CD4-positive, alpha-beta T cell treated with Interleukin-15 for 4 hours (primary cell): ENCODE results near the gene SMYD1.

ENCODE experiments used
- DNase-seq: peaks from one replicate; pipeline ENCODE4 v3.0.0-alpha.2; 2020; ENCODE audit warnings: low spot score

SMYD1 gene

GRCh38 chr2:88055371-88056128, 12.1 kb upstream of the SMYD1 start, which contains the start of gene KRCC1:
TSS of gene KRCC1 (minus strand) at chr2:88055783. CDS start at chr2:88028563, 27,220 bp downstream.
- peak; percentile 95 for DNase-seq

- DNase-seq = no peak
Observed at GRCh38 chr2:88057437-88057844, 10.2 kb upstream of the SMYD1 start.

GRCh38 chr2:88058191-88058590, 9.4 kb upstream of the SMYD1 start:
- DNase-seq = no peak

DNA sequence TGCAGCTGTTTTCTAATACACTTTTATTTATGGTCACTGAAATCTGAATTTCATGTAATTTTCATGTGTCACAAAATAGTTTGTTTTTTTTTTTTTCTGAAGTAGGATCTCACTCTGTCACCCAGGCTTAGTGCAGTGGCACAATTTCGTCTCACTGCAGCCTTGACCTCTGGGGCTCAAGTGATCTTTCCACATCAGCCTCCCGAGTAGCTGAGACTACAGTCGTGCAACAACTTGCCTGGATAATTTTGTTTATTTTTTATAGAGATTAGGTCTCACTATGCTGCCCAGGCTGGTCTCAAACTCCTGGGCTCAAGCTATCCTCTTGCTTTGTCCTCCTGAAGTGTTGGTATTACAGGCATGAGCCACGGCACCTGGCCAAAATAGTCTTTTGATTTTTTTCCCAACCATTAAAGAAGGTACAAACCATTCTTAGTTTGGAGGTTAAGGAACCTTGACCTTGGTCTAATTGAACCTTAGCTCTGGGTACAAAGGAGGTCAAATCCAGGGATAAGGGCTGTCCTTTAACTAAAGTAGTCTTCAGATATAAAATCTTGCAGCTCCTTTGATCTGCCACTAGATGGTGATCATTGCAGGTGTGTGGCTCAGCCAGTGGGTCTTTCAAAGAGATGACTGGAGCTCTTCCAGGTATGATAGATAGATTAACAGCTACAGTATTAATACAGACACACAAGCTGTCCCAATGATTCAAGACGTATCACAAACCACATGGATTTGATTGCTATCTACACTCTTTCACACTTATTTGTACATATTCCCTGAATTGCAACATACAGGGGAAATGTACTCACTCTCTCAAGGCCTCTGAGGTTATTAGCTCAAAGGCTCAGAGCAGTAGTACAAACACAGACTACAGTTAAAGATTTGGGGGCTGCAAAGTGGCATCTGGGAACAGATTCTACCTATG, 7.4 kb upstream of the SMYD1 start:
- DNase-seq = peak; percentile 59

DNA sequence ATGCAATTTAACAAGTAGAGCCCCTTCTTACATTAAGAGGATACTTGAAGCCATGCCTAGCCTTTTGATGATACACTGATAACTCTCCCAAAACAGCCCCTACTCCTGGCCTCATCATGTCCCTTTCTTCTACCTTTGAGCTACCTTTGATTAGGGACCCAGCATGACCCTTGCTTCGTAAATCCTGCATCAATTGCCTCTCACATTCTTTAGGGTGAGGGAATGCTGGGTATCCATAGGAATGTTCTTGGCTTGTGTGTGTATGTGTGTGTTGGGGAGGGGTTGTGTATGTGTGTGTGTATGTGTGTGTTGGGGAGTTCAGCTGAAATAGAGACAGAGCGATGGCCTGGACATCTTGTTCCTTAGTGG, 6.7 kb upstream of the SMYD1 start:
- DNase-seq = no peak

GRCh38 chr2:88061295-88061694, 6.3 kb upstream of the SMYD1 start:
- no peak for DNase-seq

DNA sequence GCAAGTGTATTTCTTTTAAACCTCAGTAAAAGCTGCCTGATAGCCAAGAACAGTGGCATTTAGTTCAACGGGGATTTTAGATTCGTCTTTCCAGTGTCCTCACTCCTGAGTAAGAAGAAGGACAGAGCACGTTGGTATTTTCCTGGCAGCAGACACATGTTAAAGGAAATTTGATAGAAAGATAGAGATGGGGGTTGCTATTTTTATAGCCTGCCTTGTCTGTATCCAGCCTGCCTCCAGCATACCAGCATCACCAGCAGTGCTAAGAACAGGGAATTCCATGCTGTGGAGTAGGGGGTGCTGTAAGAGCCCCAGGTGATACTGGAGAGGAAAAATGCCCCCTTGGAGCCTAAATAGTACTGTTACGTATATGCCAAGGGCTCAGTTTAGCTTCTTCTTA, 1.1 kb upstream of the SMYD1 start:
- no peak for DNase-seq

DNA sequence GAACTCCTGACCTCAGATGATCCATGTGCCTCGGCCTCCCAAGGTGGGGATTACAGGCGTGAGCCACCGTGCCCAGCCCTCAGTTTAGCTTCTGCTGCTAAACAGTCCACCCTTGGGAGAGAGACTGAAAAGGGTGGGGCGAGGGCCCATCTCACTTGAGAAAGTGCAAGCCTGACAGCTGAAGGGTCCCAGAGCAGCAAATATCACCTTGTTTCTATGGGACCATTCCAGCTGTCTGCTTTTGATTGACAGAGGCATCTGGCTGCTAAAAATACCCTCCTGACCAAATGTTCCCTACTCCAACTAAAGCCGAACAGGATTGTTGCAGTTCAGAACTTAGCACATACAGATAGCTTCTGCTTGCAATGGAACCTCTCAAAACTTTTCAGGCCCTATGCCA, 436 bp upstream of the SMYD1 start:
- DNase-seq = no peak

- no peak for DNase-seq
Observed at GRCh38 chr2:88068044-88068443, 419 bp downstream of the SMYD1 start.

GRCh38 chr2:88069117-88069516, 1.5 kb downstream of the SMYD1 start:
- no peak for DNase-seq

- no peak for DNase-seq
Observed at GRCh38 chr2:88070055-88070454, 2.4 kb downstream of the SMYD1 start.

DNA sequence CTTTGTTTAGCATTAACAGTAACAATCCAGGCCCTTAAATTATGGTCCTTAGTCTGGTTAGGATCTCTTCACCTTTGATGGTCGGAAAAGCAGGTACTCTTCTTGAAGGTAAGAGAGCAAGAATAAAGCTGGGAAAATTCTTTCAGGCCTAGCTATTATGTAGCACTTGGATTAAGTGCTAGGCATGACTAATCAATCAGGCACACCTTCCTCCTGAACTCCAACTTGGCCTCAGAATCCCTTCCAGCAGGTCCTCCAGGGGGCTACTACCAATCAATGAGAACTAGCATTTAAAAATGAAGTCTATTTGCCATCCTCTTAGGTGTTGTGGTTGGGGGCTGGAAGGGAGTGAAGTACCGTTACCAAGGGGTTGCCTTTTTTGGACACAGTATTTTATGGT, 3.7 kb downstream of the SMYD1 start:
- DNase-seq = no peak

DNA sequence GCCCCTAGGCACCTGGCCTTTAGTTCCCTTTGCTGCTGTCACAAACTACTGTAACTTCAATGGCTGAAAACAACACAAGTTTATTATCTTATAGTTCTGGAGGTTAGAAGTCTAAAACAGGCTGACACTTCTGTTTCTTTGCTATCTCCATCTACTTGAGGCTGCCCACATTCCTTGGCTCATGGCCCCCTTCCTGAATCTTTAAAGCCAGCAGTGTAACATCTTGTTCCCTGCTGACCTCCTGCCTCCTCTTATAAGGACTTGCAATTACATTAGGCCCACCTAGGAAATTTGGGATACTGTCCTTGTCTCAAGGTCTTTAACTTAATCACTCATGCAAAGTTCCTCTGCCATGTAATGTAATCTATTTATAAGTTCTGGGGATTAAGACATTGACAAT, 6.5 kb downstream of the SMYD1 start:
- DNase-seq = no peak

DNA sequence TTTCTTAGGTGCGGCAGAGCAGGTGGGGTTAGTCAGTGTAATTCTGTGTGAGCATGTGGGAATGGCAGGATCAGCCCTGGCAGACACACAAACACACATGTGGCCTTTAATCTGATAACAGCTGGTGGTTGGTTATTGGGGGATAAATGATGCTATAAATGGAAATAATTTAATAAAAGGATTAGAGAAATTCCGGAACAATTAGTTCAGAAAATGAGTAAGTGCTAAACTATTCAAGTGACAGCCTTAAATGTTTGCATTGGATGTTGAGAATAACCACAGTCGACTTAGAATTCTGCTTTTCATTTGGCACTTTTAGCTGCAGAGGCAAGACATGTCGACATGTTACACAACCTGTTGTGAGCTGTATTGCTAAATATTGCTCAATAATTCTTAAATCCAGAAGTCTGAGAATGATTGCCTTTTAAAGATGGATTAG, 7.2 kb downstream of the SMYD1 start:
- DNase-seq = no peak

GRCh38 chr2:88077080-88077479, 9.5 kb downstream of the SMYD1 start:
- DNase-seq = no peak

DNA sequence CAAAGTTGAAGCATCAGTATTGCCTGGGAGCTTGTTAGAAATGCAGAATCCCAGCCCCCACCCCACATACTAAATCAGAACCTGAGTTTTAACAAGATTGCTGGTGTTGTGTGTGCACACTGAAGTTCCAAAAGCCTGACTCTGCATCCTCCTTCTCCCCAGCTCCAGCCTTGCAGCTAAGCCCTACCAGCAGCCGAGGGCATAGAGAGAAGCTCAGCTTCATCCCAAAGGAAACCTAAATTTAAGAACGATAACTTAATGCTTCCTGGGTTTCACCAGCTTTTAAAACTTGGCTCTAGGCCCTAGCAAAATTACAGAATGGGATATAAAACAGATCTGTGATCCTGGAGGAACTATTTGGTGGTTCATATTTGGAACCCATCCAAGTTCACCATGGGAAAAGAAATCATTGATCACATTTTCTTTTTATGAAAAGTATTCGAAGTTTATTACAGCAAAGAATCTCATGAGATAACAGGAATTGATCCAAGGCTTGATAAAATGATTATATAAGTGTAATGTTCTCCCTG, 11.1 kb downstream of the SMYD1 start:
- DNase-seq = no peak

DNA sequence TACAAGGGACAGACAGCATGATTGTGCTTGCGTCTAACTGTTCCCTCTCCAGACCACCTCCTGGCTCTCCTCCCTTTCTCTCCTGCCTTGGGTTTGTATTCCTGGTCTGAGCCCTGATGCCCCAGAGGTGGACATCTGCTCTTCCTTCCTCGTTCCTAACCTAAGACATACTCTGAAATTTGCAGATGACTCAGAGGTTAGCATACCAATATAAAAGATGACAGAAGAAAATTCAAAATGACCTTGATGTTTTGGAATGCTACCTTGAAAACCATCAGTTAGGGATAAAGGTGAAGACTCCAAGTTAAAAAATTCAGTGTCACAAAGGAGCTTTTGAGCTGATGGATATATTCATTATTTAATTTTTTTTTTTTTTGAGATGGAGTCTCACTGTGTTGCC, 12.9 kb downstream of the SMYD1 start:
- DNase-seq = no peak

DNA sequence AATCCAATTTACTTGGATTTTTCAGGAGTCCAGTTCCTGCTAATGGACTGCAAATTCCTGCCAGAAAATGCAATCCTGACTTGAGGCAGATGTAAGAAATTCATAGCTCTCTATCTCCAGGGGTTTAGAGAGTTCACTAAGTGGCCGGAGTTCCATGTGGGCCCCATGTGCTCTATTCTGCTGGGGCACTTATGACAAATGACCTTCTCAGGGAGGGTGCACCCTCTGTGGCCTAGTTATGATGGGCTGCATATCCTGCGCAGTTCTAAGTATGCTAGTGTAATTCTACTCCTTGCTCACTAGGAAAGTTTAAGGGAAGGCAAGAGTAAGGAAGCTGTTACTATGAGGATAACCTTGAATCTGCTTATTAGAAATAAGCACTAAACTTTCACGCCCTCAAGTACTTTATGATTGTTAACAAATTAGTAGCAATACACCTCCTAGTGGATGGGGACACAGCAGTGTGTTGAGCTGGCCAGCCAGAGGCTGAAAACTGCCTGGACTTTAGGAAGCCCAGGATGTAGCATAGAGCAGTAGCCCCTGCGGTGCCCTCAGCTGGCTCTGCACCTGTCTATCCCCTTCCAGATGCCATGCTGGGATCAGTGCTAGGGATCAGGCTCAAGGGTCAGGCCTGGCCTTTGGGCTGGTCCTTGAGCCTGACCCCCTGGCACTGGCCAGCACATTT, 14.4 kb downstream of the SMYD1 start:
- no peak for DNase-seq

DNA sequence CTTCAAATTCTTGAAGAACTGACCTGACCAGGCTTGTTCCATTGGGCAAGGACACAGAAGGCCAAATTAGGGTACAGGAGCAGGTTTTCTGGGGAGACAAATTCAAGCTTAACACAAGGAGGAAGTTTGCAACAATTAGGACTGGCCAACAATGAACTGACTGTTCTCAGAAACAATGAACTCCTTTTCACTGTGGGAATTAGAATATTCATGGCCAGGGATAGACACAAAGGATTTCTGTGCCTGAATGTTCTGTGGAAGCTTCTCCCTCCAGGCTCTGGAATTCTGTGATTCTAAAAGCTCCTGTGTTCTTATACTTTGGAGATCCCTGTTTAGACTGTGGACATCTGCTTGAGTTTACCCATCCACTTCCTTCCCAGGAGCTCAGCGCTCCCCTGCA, 15.2 kb downstream of the SMYD1 start:
- DNase-seq = no peak

- no peak for DNase-seq
Observed at GRCh38 chr2:88085099-88085498, 17.5 kb downstream of the SMYD1 start.

GRCh38 chr2:88085602-88086001, 18.0 kb downstream of the SMYD1 start:
- DNase-seq = no peak

- DNase-seq = no peak
Observed at GRCh38 chr2:88086401-88086800, 18.8 kb downstream of the SMYD1 start.
